HepG2 (cell line): ENCODE results near the gene XXYLT1. TPM values are rescaled to one million over a fixed set of nuclear protein-coding genes. Genes with fewer than 3 reads are reported as not detected.
A peak's percentile ranks its signal among the peaks of the same experiment; 100 is the strongest.

ENCODE experiments used
- HNRNPL ChIP-seq: fragments of 200-400 bp; formaldehyde crosslinking; IDR thresholded peaks from 2 replicates; pipeline ENCODE4 v1.6.1; 2017; ENCODE audit warnings: mild to moderate bottlenecking, low read depth, low read length
- IKZF5 ChIP-seq: IDR thresholded peaks from 2 replicates; pipeline ENCODE4 v1.6.1; 2018; ENCODE audit warnings: missing genetic modification reagents, mild to moderate bottlenecking, missing compliant biosample characterization
- IRF2 ChIP-seq: IDR thresholded peaks from 2 replicates; pipeline ENCODE4 v1.6.1; 2018; ENCODE audit warnings: missing genetic modification reagents, missing compliant biosample characterization
- MBD4 ChIP-seq: IDR thresholded peaks from 2 replicates; pipeline ENCODE4 v1.6.1; 2012; ENCODE audit warnings: low read length, inconsistent platforms, borderline replicate concordance
- MEIS2 ChIP-seq: sonication (generic); formaldehyde crosslinking; IDR thresholded peaks from 2 replicates; pipeline ENCODE4 v1.9.0; 2021; ENCODE audit warnings: mild to moderate bottlenecking, missing genetic modification reagents
- MTA1 ChIP-seq: sonication (generic); formaldehyde crosslinking; IDR thresholded peaks from 2 replicates; pipeline ENCODE4 v1.4.0; 2020; ENCODE audit warnings: missing genetic modification reagents, mild to moderate bottlenecking, borderline replicate concordance
- NAIF1 ChIP-seq: sonication (generic); formaldehyde crosslinking; IDR thresholded peaks from 2 replicates; pipeline ENCODE4 v1.5.0; 2020; ENCODE audit warnings: mild to moderate bottlenecking, missing genetic modification reagents, borderline replicate concordance
- NFIC ChIP-seq: IDR thresholded peaks from 2 replicates; pipeline ENCODE4 v1.6.1; 2012; ENCODE audit warnings: mild to moderate bottlenecking, low read length, inconsistent platforms
- NFYB ChIP-seq: sonication (generic); formaldehyde crosslinking; IDR thresholded peaks from 2 replicates; pipeline ENCODE4 v1.4.0; 2020; ENCODE audit warnings: missing genetic modification reagents
- REL ChIP-seq: sonication (generic); formaldehyde crosslinking; conservative IDR thresholded peaks from 2 replicates; pipeline ENCODE4 v1.8.0; 2022; ENCODE audit warnings: mild to moderate bottlenecking, missing genetic modification reagents, moderate library complexity
- SAP130 ChIP-seq: IDR thresholded peaks from 2 replicates; pipeline ENCODE4 v1.6.1; 2016; ENCODE audit warnings: low read depth
- SRY ChIP-seq: sonication (generic); formaldehyde crosslinking; IDR thresholded peaks from 2 replicates; pipeline ENCODE4 v1.8.0; 2022; ENCODE audit warnings: mild to moderate bottlenecking, missing genetic modification reagents
- SSRP1 ChIP-seq: IDR thresholded peaks from 2 replicates; pipeline ENCODE4 v1.6.1; 2016; ENCODE audit warnings: control low read depth
- TCF12 ChIP-seq, 2 experiments: fragments of 450-650 bp in 1 of 2; sonication (generic) in 1 of 2; formaldehyde crosslinking in 1 of 2; IDR thresholded peaks; 2 replicates each; pipeline versions ENCODE4 v1.6.1 to v1.8.0; 2017 to 2022; ENCODE audit warnings: antibody characterized with exemption in 1 of 2, mild to moderate bottlenecking in 1 of 2, missing genetic modification reagents in 1 of 2, moderate library complexity in 1 of 2
- YEATS4 ChIP-seq: sonication (generic); formaldehyde crosslinking; IDR thresholded peaks from 2 replicates; pipeline ENCODE4 v1.4.0; 2020; ENCODE audit warnings: missing genetic modification reagents, borderline replicate concordance
- ZBTB21 ChIP-seq: sonication (generic); formaldehyde crosslinking; IDR thresholded peaks from 2 replicates; pipeline ENCODE4 v1.4.0; 2020; ENCODE audit warnings: missing genetic modification reagents
- ZBTB25 ChIP-seq: IDR thresholded peaks from 2 replicates; pipeline ENCODE4 v1.6.1; 2018; ENCODE audit warnings: missing genetic modification reagents
- ZFP82 ChIP-seq: sonication (generic); formaldehyde crosslinking; IDR thresholded peaks from 2 replicates; pipeline ENCODE4 v1.5.1; 2020; ENCODE audit warnings: mild to moderate bottlenecking, missing genetic modification reagents, borderline replicate concordance
- ZHX2 ChIP-seq, 2 experiments: sonication (generic) in 1 of 2; formaldehyde crosslinking in 1 of 2; IDR thresholded peaks; 2 replicates each; pipeline versions ENCODE4 v1.6.1 to v1.9.0; 2014 to 2022; ENCODE audit warnings: antibody characterized with exemption in 1 of 2, borderline replicate concordance in 1 of 2, inconsistent platforms in 1 of 2, low read depth in 1 of 2, missing genetic modification reagents in 1 of 2
- ZNF44 ChIP-seq: sonication (generic); formaldehyde crosslinking; IDR thresholded peaks from 2 replicates; pipeline ENCODE4 v1.5.1; 2020; ENCODE audit warnings: mild to moderate bottlenecking, missing genetic modification reagents
- ZNF644 ChIP-seq: IDR thresholded peaks from 2 replicates; pipeline ENCODE4 v1.6.1; 2016; ENCODE audit warnings: low read depth
- ZNF788 ChIP-seq: sonication (generic); formaldehyde crosslinking; IDR thresholded peaks from 2 replicates; pipeline ENCODE4 v1.5.0; 2020; ENCODE audit warnings: mild to moderate bottlenecking, missing genetic modification reagents, borderline replicate concordance
- polyA plus RNA-seq, 8 experiments: library from polyadenylated mRNA; depleted of rRNA in 3 of 8; stranded (reverse) in 7 of 8; unstranded in 1 of 8; fragments of >200 nt; fragmentation: Illumina TruSeq in 4 of 8; extraction: Trizol in 4 of 8; gene quantifications; 2 replicates each; pipeline versions ENCODE4 v1.2.1 to v1.2.3, GENCODE V29; 2011 to 2016; ENCODE audit warnings: low read depth in 4 of 8, missing spikeins in 1 of 8, mixed read lengths in 1 of 8; ENCODE audit not compliant: insufficient read depth in 1 of 8
- total RNA-seq, 5 experiments: library from RNA; depleted of rRNA; stranded (reverse); fragments of >200 nt; fragmentation: Illumina TruSeq; extraction: Trizol; gene quantifications; 2 replicates each; pipeline ENCODE4 v1.2.3, GENCODE V29; 2016; ENCODE audit warnings: low read depth in 1 of 5

Gene XXYLT1
- total and polyA plus RNA-seq, 2 of the 13 experiments (the other 11 are each of a cell fraction or from before 2014, with no cell fraction given) = 17.7 to 19.0 TPM

GRCh38 chr3:195105389-195105788, 165.6 kb downstream of the XXYLT1 start (continued):
- TF ChIP-seq NFYB (CRISPR knock-in tag) (no peak), IRF2 (CRISPR knock-in tag) (peak; percentile 85), TCF12 (IDR thresholded peaks at IDR 0.05) (no peak), TCF12 (CRISPR knock-in tag; IDR thresholded peaks at IDR 0.05) (peak; percentile 70; the same call in 1 of the 2 replicates), NFIC (peak; percentile 84), MEIS2 (CRISPR knock-in tag) (peak; percentile 64; the same call in 1 of the 2 replicates), ZNF788 (peak; percentile 89; the same call in 1 of the 2 replicates), HNRNPL (no peak), ZNF644 (peak; percentile 76; the same call in 1 of the 2 replicates), SRY (CRISPR knock-in tag) (no peak; the same call in 1 of the 2 replicates), ZBTB25 (CRISPR knock-in tag) (peak; percentile 91), REL (CRISPR knock-in tag) (0 out of 2 replicates have a peak, but pooled peaks have one; percentile 31), MTA1 (CRISPR knock-in tag) (peak; percentile 17; the same call in 1 of the 2 replicates), NAIF1 (CRISPR knock-in tag) (peak; percentile 34; the same call in 1 of the 2 replicates), YEATS4 (no peak; the same call in 1 of the 2 replicates), ZFP82 (no peak), IKZF5 (CRISPR knock-in tag) (peak; percentile 89), SSRP1 (CRISPR knock-in tag) (no peak), ZBTB21 (peak; percentile 91), SAP130 (CRISPR knock-in tag) (peak; percentile 94), ZHX2 (IDR thresholded peaks at IDR 0.05; ENCODE audit: low read depth) (peak; percentile 70), ZHX2 (CRISPR knock-in tag; IDR thresholded peaks at IDR 0.05; ENCODE audit: borderline replicate concordance) (no peak), ZNF44 (0 out of 2 replicates have a peak, but pooled peaks have one; percentile 27), MBD4 (no peak; the same call in 1 of the 2 replicates)
